NB4 (cell line): Measurements from ENCODE around the gene MAP4K4.

Source experiments
- CTCF ChIP-seq: IDR thresholded peaks from one replicate; pipeline ENCODE4 v1.5.1; 2012; ENCODE audit warnings: low read depth, low read length
- MYC ChIP-seq: IDR thresholded peaks from 2 replicates; pipeline ENCODE4 v1.6.1; 2011; ENCODE audit warnings: low read depth, low read length

GRCh38 chr2:101818531-101819451 lies 121.3 kb downstream of the MAP4K4 start:
- no peak for TF ChIP-seq MYC
- TF ChIP-seq CTCF = no peak
